ENCODE results near the gene HDAC1. TPM values are rescaled to one million over a fixed set of nuclear protein-coding genes. Genes with fewer than 3 reads are reported as not detected.

The HDAC1 gene
- 62.3 and 64.8 TPM in 2 replicates for total RNA-seq

DNA sequence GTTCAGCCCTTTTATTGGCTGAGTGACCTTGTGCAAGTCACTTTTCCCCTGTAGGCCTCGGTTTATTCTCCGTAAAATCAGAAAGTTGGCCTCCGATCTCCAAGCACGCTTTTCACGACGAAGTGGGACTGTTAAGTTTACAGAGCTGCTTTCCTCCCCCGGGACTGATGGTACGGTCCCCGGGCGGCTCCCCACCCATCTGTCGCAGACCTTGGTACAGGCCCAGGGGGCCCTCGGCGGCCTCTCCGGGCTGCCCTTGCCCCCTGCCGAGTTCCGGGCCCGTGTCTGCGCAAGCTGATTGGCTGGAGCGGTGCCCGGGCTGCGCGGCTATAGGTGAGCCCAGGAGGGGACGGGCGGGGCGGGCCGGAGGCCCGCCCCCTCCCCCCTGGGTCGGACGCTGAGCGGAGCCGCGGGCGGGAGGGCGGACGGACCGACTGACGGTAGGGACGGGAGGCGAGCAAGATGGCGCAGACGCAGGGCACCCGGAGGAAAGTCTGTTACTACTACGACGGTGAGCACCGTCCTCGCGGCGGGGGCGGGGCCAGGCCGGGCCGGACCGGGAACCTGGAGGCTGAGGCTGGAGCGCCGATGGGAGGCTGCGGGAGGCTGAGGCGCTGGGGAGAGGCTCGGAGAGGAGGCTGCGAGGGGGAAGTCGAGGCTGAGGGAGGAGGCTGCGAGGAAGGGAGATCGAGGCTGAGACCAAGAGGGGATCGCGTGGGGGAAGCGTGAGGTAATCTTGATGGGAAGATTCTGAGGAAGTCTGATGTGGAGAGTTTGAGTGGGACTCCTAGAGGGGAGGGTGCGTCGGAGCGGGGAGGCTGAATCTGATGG lies at the start of gene HDAC1:
HDAC1 (plus strand) TSS at position 376 of the 831 bp plus-strand sequence; CDS start at position 463, 87 bp downstream.

GRCh38 chr1:32246888-32247273 lies 45.0 kb upstream of the HDAC1 start, which contains the start of gene FAM167B:
TSS of gene FAM167B (plus strand) at chr1:32247222. CDS start at chr1:32247422, 200 bp downstream.

DNA sequence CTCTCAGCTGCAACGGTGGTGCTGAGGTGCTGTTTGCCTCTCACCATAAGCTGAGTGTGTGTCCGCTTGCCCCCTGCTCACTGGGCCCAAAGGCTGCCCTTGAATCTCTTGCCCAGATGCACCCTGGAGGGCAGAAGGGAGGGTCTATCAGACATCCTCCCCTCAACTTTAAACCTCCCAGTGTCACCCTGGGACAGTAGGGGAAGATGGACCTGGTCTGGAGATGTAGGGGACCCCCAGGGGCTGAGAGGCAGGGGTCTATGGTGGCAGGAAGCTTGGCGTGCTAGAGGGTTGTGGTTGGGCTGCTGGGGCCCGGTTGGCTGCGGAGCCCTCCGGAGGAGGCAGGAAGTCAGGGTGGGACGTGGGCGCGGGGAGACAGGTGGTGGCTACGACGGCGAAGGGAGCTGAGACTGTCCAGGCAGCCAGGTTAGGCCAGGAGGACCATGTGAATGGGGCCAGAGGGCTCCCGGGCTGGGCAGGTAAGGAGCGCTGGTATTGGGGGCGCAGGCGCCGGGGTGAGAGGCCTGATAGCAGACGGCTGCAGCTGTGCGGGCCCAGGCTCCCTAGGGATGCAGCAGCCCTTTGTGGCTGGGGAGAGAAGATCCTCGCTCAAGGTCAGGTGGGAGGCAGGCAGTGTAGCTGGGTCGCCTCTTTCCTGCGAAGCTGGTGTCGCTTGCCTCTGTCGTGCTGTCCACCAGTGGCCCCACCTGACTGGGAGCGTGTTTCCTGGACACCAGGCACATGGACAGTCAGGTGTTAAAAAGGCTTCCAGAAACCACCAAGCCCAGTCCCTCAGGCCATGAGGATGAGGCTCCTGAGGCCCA lies 40.8 kb upstream of the HDAC1 start, which contains the start of gene LCK:
LCK (plus strand) TSS at position 373 of the 824 bp plus-strand sequence. CDS start 23,065 bp downstream, outside the sequence.

GRCh38 chr1:32335790-32336590 lies 44.1 kb downstream of the HDAC1 start, which contains the start of gene MARCKSL1:
TSS of gene MARCKSL1 (minus strand) at chr1:32336233. CDS start at chr1:32336033, 200 bp downstream.

GRCh38 chr1:32362474-32363313 lies 70.8 kb downstream of the HDAC1 start, which contains the start of the genes FAM229A and TSSK3:
TSS of gene FAM229A (minus strand) at chr1:32362485. CDS start at chr1:32362091, 394 bp downstream.
TSS of gene TSSK3 (plus strand) at chr1:32362539. CDS start at chr1:32362702, 163 bp downstream.

Small RNA genes lying within 50 kb of the gene (small RNA-seq; reads per million reads assigned to genes)
- gene RF00017: not detected
- not detected for gene RF00019

Other genes starting within 250 kb of the HDAC1 start
- gene TMEM39B, start 219.1 kb upstream of the HDAC1 start, total RNA-seq: 7.3 and 8.3 TPM in 2 replicates
- gene KPNA6, start 184.0 kb upstream of the HDAC1 start, total RNA-seq: 70.7 and 73.0 TPM in 2 replicates
- gene TXLNA, start 112.4 kb upstream of the HDAC1 start, total RNA-seq: 126 and 129 TPM in 2 replicates
- gene CCDC28B, start 91.5 kb upstream of the HDAC1 start, total RNA-seq: 6.8 and 8.4 TPM in 2 replicates
- 1.2 and 1.7 TPM in 2 replicates for gene IQCC, start 86.4 kb upstream of the HDAC1 start, total RNA-seq
- gene DCDC2B, start 83.0 kb upstream of the HDAC1 start, total RNA-seq: not detected in 2 replicates
- 19.5 and 23.3 TPM in 2 replicates for gene TMEM234, start 69.7 kb upstream of the HDAC1 start, total RNA-seq
- gene EIF3I, start 69.7 kb upstream of the HDAC1 start, total RNA-seq: 261 and 313 TPM in 2 replicates
- gene FAM167B, start 44.9 kb upstream of the HDAC1 start, total RNA-seq: 1.8 and 3.0 TPM in 2 replicates
- not detected in 2 replicates for gene LCK, start 40.8 kb upstream of the HDAC1 start, total RNA-seq
- gene MARCKSL1, start 44.1 kb downstream of the HDAC1 start, total RNA-seq: 10.1 and 10.2 TPM in 2 replicates
- 1.1 and 1.8 TPM in 2 replicates for gene FAM229A, start 70.4 kb downstream of the HDAC1 start, total RNA-seq
- 0.54 and 1.7 TPM in 2 replicates for gene TSSK3, start 70.5 kb downstream of the HDAC1 start, total RNA-seq
- 53.4 and 55.7 TPM in 2 replicates for gene BSDC1, start 102.4 kb downstream of the HDAC1 start, total RNA-seq
- under 0.01 TPM in 2 replicates for gene ZBTB8B, start 173.0 kb downstream of the HDAC1 start, total RNA-seq
- gene ZBTB8A, start 247.3 kb downstream of the HDAC1 start, total RNA-seq: 13.6 and 14.3 TPM in 2 replicates